ENCODE measurements around the gene SH3GL1.
A peak's percentile ranks its signal among the peaks of the same experiment; 100 is the strongest.

- TF ChIP-seq CTCF (IDR thresholded peaks at IDR 0.05) (no peak), POLR2AphosphoS5 (IDR thresholded peaks at IDR 0.05; ENCODE audit: insufficient read depth in 1 of 2, low read depth in 1 of 2) (peak in 1 of 2 donors; percentile 17), POLR2A (IDR thresholded peaks at IDR 0.05) (no peak)
Observed at GRCh38 chr19:4359627-4360000, 40.7 kb downstream of the SH3GL1 start.
